OCI-LY1 (cell line): ENCODE results near the gene NAT14.

Experiments used
- H2AFZ ChIP-seq: fragments of 200-600 bp; sonication (generic), shearing (Covaris generic); 2 replicates; pipeline ENCODE4 v1.6.0; 2014; ENCODE audit warnings: antibody characterized with exemption, mild to moderate bottlenecking, low read length
- H3F3A ChIP-seq: fragments of 200-600 bp; sonication (generic), shearing (Covaris generic); 2 replicates; pipeline ENCODE4 v1.6.0; 2014; ENCODE audit warnings: mild to moderate bottlenecking, antibody characterized with exemption, low read length, moderate library complexity; ENCODE audit not compliant: insufficient read depth
- H3K27ac ChIP-seq: fragments of 200-600 bp; sonication (generic); 2 replicates; pipeline ENCODE4 v1.5.1; 2014; ENCODE audit warnings: low read length, mixed run types, mild to moderate bottlenecking, low read depth; ENCODE audit not compliant: poor library complexity, severe bottlenecking
- H3K27me3 ChIP-seq: fragments of 200-600 bp; sonication (generic); 2 replicates; pipeline ENCODE4 v1.6.0; 2014; ENCODE audit warnings: antibody characterized with exemption, mild to moderate bottlenecking, low read length, moderate library complexity; ENCODE audit not compliant: insufficient read depth
- H3K36me3 ChIP-seq: fragments of 200-600 bp; sonication (generic); 2 replicates; pipeline ENCODE4 v1.6.1; 2014; ENCODE audit warnings: mild to moderate bottlenecking, antibody characterized with exemption, low read length, moderate library complexity, mixed read lengths; ENCODE audit not compliant: insufficient read depth
- H3K4me1 ChIP-seq: fragments of 200-600 bp; sonication (generic); 2 replicates; pipeline ENCODE4 v1.5.1; 2014; ENCODE audit warnings: mild to moderate bottlenecking, low read length, moderate library complexity; ENCODE audit not compliant: insufficient read depth, severe bottlenecking
- H3K4me2 ChIP-seq: fragments of 200-600 bp; sonication (generic), shearing (Covaris generic); 2 replicates; pipeline ENCODE4 v1.6.1; 2014; ENCODE audit warnings: low read length
- H3K4me3 ChIP-seq: fragments of 200-600 bp; sonication (generic); 2 replicates; pipeline ENCODE4 v1.5.1; 2014; ENCODE audit warnings: low read length, low read depth, mild to moderate bottlenecking, mixed read lengths; ENCODE audit not compliant: poor library complexity, severe bottlenecking
- H3K79me2 ChIP-seq: fragments of 200-600 bp; shearing (Covaris generic); 2 replicates; pipeline ENCODE4 v1.6.1; 2016; ENCODE audit warnings: mixed run types, low read length, mixed read lengths; ENCODE audit not compliant: insufficient read depth
- H3K9ac ChIP-seq: fragments of 200-600 bp; sonication (generic), shearing (Covaris generic); 2 replicates; pipeline ENCODE4 v1.6.1; 2014; ENCODE audit warnings: mild to moderate bottlenecking, low read length, mixed read lengths
- H3K9me2 ChIP-seq: fragments of 200-600 bp; sonication (generic), shearing (Covaris generic); 2 replicates; pipeline ENCODE4 v1.6.1; 2014; ENCODE audit warnings: low read depth, mild to moderate bottlenecking, low read length, mixed read lengths
- H3K9me3 ChIP-seq: fragments of 200-600 bp; shearing (Covaris generic); 2 replicates; pipeline ENCODE4 v1.6.1; 2014; ENCODE audit warnings: low read length, mixed read lengths
- H4K20me1 ChIP-seq: fragments of 200-600 bp; sonication (generic), shearing (Covaris generic); 2 replicates; pipeline ENCODE4 v1.6.0; 2016; ENCODE audit warnings: mild to moderate bottlenecking, low read length; ENCODE audit not compliant: insufficient read depth
- EZH2 ChIP-seq: fragments of 200-600 bp; sonication (generic), shearing (Covaris generic); IDR thresholded peaks from 2 replicates; pipeline ENCODE4 v1.8.0; 2017; ENCODE audit warnings: borderline replicate concordance, mixed run types, mild to moderate bottlenecking, antibody characterized with exemption, low read length, moderate library complexity, mixed read lengths
- TF ChIP-seq, protein P1 (sequence below): fragments of 200-600 bp; sonication (generic), shearing (Covaris generic); IDR thresholded peaks from 2 replicates; pipeline ENCODE4 v1.5.1; 2017; ENCODE audit warnings: mild to moderate bottlenecking, antibody characterized with exemption, low read length, moderate library complexity, mixed read lengths

NAT14 gene

DNA sequence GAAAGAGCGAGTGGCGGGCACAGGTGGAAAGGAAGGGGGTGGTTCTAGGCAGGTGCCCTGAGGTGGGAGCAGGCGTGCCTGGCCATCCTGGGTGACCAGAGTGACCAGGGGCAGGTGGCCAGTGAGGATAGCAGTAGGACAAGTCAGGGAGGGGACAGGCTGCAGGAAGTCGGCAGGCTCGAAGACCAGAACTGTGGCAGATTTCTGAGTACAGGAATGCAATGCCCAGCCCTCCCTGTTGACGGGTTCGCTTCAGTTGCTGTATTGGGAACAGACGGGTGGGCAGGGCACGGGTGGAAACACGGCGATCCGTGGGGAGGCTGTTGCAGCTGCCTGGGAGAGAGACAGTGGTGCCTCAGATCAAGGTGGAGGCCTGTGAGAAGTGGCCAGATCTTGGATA is 6.6 kb upstream of the NAT14 start:
- Histone ChIP-seq H3F3A (no peaks in the 10 kb centered on the region), H3K4me1 (peaks cover 17% of the 10 kb centered on the region), H3K4me2 (peak overlapping the region; percentile 60; the same call in 1 of the 2 replicates), H3K27ac (no peak overlapping the region), H2AFZ (no peak overlapping the region), H4K20me1 (no peaks in the 10 kb centered on the region), H3K9ac (no peak overlapping the region), H3K9me3 (no peaks in the 10 kb centered on the region), H3K9me2 (no peaks in the 10 kb centered on the region), H3K4me3 (no peak overlapping the region), H3K79me2 (no peaks in the 10 kb centered on the region), H3K36me3 (no peaks in the 10 kb centered on the region), H3K27me3 (no peaks in the 10 kb centered on the region)
- TF ChIP-seq, protein P1, sequence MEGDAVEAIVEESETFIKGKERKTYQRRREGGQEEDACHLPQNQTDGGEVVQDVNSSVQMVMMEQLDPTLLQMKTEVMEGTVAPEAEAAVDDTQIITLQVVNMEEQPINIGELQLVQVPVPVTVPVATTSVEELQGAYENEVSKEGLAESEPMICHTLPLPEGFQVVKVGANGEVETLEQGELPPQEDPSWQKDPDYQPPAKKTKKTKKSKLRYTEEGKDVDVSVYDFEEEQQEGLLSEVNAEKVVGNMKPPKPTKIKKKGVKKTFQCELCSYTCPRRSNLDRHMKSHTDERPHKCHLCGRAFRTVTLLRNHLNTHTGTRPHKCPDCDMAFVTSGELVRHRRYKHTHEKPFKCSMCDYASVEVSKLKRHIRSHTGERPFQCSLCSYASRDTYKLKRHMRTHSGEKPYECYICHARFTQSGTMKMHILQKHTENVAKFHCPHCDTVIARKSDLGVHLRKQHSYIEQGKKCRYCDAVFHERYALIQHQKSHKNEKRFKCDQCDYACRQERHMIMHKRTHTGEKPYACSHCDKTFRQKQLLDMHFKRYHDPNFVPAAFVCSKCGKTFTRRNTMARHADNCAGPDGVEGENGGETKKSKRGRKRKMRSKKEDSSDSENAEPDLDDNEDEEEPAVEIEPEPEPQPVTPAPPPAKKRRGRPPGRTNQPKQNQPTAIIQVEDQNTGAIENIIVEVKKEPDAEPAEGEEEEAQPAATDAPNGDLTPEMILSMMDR, result no peak
- TF ChIP-seq EZH2, result no peak

DNA sequence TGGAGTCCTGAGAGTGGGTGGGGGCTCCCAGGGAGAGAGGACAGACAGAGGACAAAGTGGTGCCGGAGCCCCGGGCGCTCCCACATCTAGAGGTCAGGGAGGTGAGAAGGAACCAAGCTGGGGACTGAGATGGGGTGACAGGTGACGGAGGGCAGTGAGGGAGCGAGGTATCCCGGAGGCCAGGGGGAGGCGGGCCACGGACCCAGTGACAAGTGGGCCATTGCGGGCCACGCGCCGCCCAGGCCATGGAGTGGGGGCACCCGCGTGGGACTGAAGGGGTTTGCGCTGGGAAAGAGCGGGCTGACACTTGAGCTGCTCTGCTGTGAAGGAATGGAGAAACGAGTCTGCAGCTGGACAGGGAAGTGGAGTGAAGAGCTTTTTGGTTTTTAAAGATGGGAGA is 5.9 kb upstream of the NAT14 start:
- no peak overlapping the region for H2AFZ ChIP-seq
- no peaks in the 10 kb centered on the region for H3K9me2 ChIP-seq
- H3F3A ChIP-seq, result no peaks in the 10 kb centered on the region
- H3K36me3 ChIP-seq, result no peaks in the 10 kb centered on the region; the same call in 1 of the 2 replicates
- no peaks in the 10 kb centered on the region for H3K9me3 ChIP-seq
- H3K4me2 ChIP-seq, result no peak overlapping the region
- no peaks in the 10 kb centered on the region for H4K20me1 ChIP-seq
- no peak overlapping the region for H3K4me3 ChIP-seq
- TF ChIP-seq, protein P1, result no peak
- TF ChIP-seq EZH2, result no peak
- H3K79me2 ChIP-seq, result no peaks in the 10 kb centered on the region
- no peak overlapping the region for H3K9ac ChIP-seq
- H3K27me3 ChIP-seq, result no peaks in the 10 kb centered on the region
- no peak overlapping the region for H3K27ac ChIP-seq
- H3K4me1 ChIP-seq, result peaks cover 20% of the 10 kb centered on the region

DNA sequence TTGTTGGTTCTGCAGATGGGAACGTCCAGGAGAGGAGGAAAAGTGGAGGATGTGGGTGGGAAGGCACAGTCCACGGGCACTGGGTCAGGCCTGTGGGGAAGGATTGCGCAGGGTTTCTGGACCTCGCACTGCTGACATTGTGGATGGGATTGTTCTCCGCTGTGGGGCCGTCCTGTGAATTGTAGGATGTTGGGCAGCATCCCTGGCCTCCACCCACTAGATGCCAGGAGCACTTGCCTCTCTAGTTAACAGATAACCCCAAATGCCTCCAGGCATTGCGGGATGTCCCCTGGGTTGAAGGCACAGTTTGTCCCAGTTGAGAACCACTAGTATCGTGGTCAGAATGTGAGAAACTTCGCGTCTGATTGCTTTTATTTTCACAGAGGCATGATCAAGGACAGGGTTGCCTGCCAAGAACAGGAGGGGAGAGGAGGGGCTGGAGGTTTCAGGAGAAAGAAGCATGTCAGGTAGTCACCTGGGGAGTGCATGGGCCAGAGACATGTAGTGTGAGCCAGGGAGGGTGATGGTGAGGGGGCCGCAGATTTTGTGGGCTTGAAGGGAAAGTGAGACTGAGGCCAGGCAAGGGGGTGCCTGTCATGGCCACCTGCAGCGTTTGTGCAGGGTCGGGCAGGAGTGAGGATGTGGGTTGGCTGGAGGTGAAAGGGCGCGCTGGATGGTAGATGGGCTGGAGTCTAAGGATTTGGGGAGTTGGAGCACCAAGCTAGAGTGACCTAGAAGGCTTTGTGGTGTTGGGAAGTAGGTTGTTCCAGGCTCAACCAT is 5.3 kb upstream of the NAT14 start:
- no peak for TF ChIP-seq EZH2
- TF ChIP-seq, protein P1, result no peak
- no peak overlapping the region for H3K9ac ChIP-seq
- no peaks in the 10 kb centered on the region for H3K9me3 ChIP-seq
- H4K20me1 ChIP-seq, result no peaks in the 10 kb centered on the region
- H3K4me2 ChIP-seq, result no peak overlapping the region
- H3K4me1 ChIP-seq, result peaks cover 26% of the 10 kb centered on the region
- H3K79me2 ChIP-seq, result no peaks in the 10 kb centered on the region
- H3K27me3 ChIP-seq, result no peaks in the 10 kb centered on the region
- H3K4me3 ChIP-seq, result no peak overlapping the region
- no peak overlapping the region for H2AFZ ChIP-seq
- no peak overlapping the region for H3K27ac ChIP-seq
- H3K36me3 ChIP-seq, result no peaks in the 10 kb centered on the region; the same call in 1 of the 2 replicates
- no peaks in the 10 kb centered on the region for H3F3A ChIP-seq
- no peaks in the 10 kb centered on the region for H3K9me2 ChIP-seq
